Endodermal cell (in vitro differentiated cells): Measurements from ENCODE around the gene MIGA2. TPM values are rescaled to one million over a fixed set of nuclear protein-coding genes. Genes with fewer than 3 reads are reported as not detected.
"Not testable (repeated sequence)": the region's sequence is repeated elsewhere in the genome, so short reads cannot be mapped to it uniquely, and the experiment has no call there.

Experiments used
- DNase-seq: peaks from one replicate; pipeline ENCODE4 v3.0.0-alpha.2; 2017
- H3K27ac ChIP-seq: 2 replicates; pipeline ENCODE4 v1.5.1; 2013; ENCODE audit warnings: mild to moderate bottlenecking, low read depth, low read length, moderate library complexity
- H3K27me3 ChIP-seq: 2 replicates; pipeline ENCODE4 v1.6.1; 2013; ENCODE audit warnings: mild to moderate bottlenecking, low read length, moderate library complexity; ENCODE audit not compliant: insufficient read depth, control insufficient read depth, poor library complexity, severe bottlenecking
- H3K36me3 ChIP-seq: 2 replicates; pipeline ENCODE4 v1.7.0; 2013; ENCODE audit warnings: mild to moderate bottlenecking, low read length, moderate library complexity; ENCODE audit not compliant: control insufficient read depth, insufficient read depth
- H3K4me1 ChIP-seq: one replicate; pipeline ENCODE4 v1.7.0; 2013; ENCODE audit warnings: low read length; ENCODE audit not compliant: control insufficient read depth, insufficient read depth
- H3K4me3 ChIP-seq: 2 replicates; pipeline ENCODE4 v1.5.1; 2013; ENCODE audit warnings: mild to moderate bottlenecking, low read length, moderate library complexity
- H3K9ac ChIP-seq: 2 replicates; pipeline ENCODE4 v1.6.1; 2013; ENCODE audit warnings: mild to moderate bottlenecking, low read length, moderate library complexity; ENCODE audit not compliant: poor library complexity, severe bottlenecking; ENCODE audit errors: extremely low read depth
- H3K9me3 ChIP-seq: 2 replicates; pipeline ENCODE4 v1.6.1; 2013; ENCODE audit warnings: mild to moderate bottlenecking, low read length, moderate library complexity; ENCODE audit not compliant: control insufficient read depth
- H3K27ac Mint-ChIP-seq: 2 replicates; pipeline ENCODE4 v1.8.0; 2020; ENCODE audit warnings: mixed read lengths
- H3K27me3 Mint-ChIP-seq: 2 replicates; pipeline ENCODE4 v1.8.0; 2021; ENCODE audit warnings: mild to moderate bottlenecking, mixed read lengths; ENCODE audit not compliant: insufficient read depth
- H3K36me3 Mint-ChIP-seq: 2 replicates; pipeline ENCODE4 v1.8.0; 2020; ENCODE audit warnings: low read depth, mixed read lengths
- H3K4me1 Mint-ChIP-seq: 2 replicates; pipeline ENCODE4 v1.8.0; 2020; ENCODE audit warnings: mixed read lengths
- H3K4me3 Mint-ChIP-seq: 2 replicates; pipeline ENCODE4 v1.8.0; 2020; ENCODE audit warnings: mild to moderate bottlenecking, moderate library complexity, mixed read lengths
- H3K9me3 Mint-ChIP-seq: 2 replicates; pipeline ENCODE4 v1.8.0; 2020; ENCODE audit warnings: mild to moderate bottlenecking, mixed read lengths
- CTCF ChIP-seq: fragments of 200-600 bp; sonication (generic); conservative IDR thresholded peaks from 2 replicates; pipeline ENCODE4 v1.5.0; 2021; ENCODE audit warnings: antibody characterized with exemption, mild to moderate bottlenecking
- WGBS, 2 experiments: methylation state at CpG; one replicate each; pipeline versions ENCODE4 v1.1.5 to v1.1.7; 2013; ENCODE audit warnings: missing lambda C conversion rate in 2 of 2, mixed read lengths in 1 of 2; ENCODE audit not compliant: insufficient coverage in 1 of 2, insufficient read length in 1 of 2; 5-methylcytosine and 5-hydroxymethylcytosine counted together
- total RNA-seq, 2 donors: library from RNA; stranded (reverse); fragmentation: NEBNext Ultra II Directional in 1 of 2; extraction: Animal tissue kit (Norgen Biotek cat#: 25700) in 1 of 2; gene quantifications; 2 replicates in 1 of 2; 3 replicates in 1 of 2; pipeline ENCODE4 v1.2.1, GENCODE V29; 2021

The MIGA2 gene
- total RNA-seq, 2 donors from 2014 or later = 41.4 to 41.5 TPM

GRCh38 chr9:128999581-129000206 lies 36.7 kb upstream of the MIGA2 start:
- H3K4me3 Mint-ChIP-seq = no peak overlapping the region
- H3K27me3 Mint-ChIP-seq = no peaks in the 10 kb centered on the region
- Histone ChIP-seq H3K36me3 (peaks cover 79% of the 10 kb centered on the region), H3K9ac (no peak overlapping the region), H3K27me3 (no peaks in the 10 kb centered on the region), H3K27ac (no peak overlapping the region), H3K4me1 (no peaks in the 10 kb centered on the region), H3K9me3 (no peaks in the 10 kb centered on the region), H3K4me3 (no peak overlapping the region)
- TF ChIP-seq CTCF = no peak
- 96 to 97% methylated on average over 13 of the region's 13 CpGs for WGBS, 2 experiments
- no peak overlapping the region for H3K27ac Mint-ChIP-seq
- H3K36me3 Mint-ChIP-seq = peaks cover 84% of the 10 kb centered on the region
- no peak for DNase-seq
- H3K4me1 Mint-ChIP-seq = no peaks in the 10 kb centered on the region
- no peaks in the 10 kb centered on the region for H3K9me3 Mint-ChIP-seq

- H3K4me1 Mint-ChIP-seq = no peaks in the 10 kb centered on the region
- Histone ChIP-seq H3K4me1 (no peaks in the 10 kb centered on the region), H3K27ac (no peak overlapping the region), H3K27me3 (no peaks in the 10 kb centered on the region), H3K9me3 (no peaks in the 10 kb centered on the region), H3K36me3 (peaks cover 75% of the 10 kb centered on the region), H3K4me3 (no peak overlapping the region), H3K9ac (no peak overlapping the region)
- no peaks in the 10 kb centered on the region for H3K9me3 Mint-ChIP-seq
- DNase-seq = no peak
- peaks cover 85% of the 10 kb centered on the region for H3K36me3 Mint-ChIP-seq
- no peak overlapping the region for H3K4me3 Mint-ChIP-seq
- H3K27me3 Mint-ChIP-seq = no peaks in the 10 kb centered on the region
- no peak for TF ChIP-seq CTCF
- 93 to 95% methylated on average over 4 to 10 of the region's 10 CpGs for WGBS, 2 experiments
- no peak overlapping the region for H3K27ac Mint-ChIP-seq
Observed at GRCh38 chr9:129001504-129002325, 34.7 kb upstream of the MIGA2 start.

- no peak overlapping the region for H3K4me3 ChIP-seq
- no peak for TF ChIP-seq CTCF
- no peaks in the 10 kb centered on the region for H3K9me3 ChIP-seq
- H3K27ac Mint-ChIP-seq = peak overlapping the region; percentile 41
- no peaks in the 10 kb centered on the region for H3K27me3 ChIP-seq
- H3K4me1 ChIP-seq = no peaks in the 10 kb centered on the region
- H3K4me3 Mint-ChIP-seq = no peak overlapping the region
- peaks cover 81% of the 10 kb centered on the region for H3K36me3 Mint-ChIP-seq
- no peak overlapping the region for H3K9ac ChIP-seq
- H3K36me3 ChIP-seq = peaks cover 73% of the 10 kb centered on the region
- H3K27ac ChIP-seq = no peak overlapping the region
- DNase-seq = no peak
- no peaks in the 10 kb centered on the region for H3K4me1 Mint-ChIP-seq
- no peaks in the 10 kb centered on the region for H3K9me3 Mint-ChIP-seq
- WGBS, 2 experiments = 96 to 98% methylated on average over 7 to 9 of the region's 9 CpGs
- no peaks in the 10 kb centered on the region for H3K27me3 Mint-ChIP-seq
Observed at GRCh38 chr9:129002992-129003391, 33.4 kb upstream of the MIGA2 start.

DNA sequence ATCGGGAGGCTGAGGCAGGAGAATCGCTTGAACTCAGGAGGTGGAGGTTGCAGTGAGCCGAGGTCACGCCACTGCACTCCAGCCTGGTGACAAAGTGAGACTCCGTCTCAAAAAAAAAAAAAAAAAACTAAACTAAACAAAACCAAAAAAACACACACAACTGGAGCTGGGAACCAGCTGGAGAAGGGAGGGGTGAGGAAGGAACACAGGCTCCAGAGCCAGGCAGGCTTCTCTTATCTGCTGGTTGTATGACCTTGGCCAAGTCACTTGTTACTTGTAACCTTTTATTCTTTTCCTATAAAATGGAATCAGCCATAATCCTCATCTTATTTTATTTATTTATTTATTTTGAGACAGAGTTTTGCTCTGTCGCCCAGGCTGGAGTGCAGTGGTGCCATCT lies 32.3 kb upstream of the MIGA2 start:
- peaks cover 68% of the 10 kb centered on the region for H3K36me3 ChIP-seq
- H3K36me3 Mint-ChIP-seq = peaks cover 71% of the 10 kb centered on the region
- H3K4me3 Mint-ChIP-seq, H3K27me3 Mint-ChIP-seq, H3K27ac ChIP-seq, DNase-seq, H3K9me3 Mint-ChIP-seq, H3K9me3 ChIP-seq, H3K27ac Mint-ChIP-seq, H3K4me1 Mint-ChIP-seq, H3K4me3 ChIP-seq, H3K27me3 ChIP-seq, H3K9ac ChIP-seq, H3K4me1 ChIP-seq: not testable (repeated sequence)
- 96% methylated on average over 4 of the region's 6 CpGs; no CpG with 5 or more reads in 1 of the 2 experiments for WGBS, 2 experiments
